GM18951 (cell line): ENCODE measurements around the gene REC8.

Source experiments
- POLR2A ChIP-seq: IDR thresholded peaks from 4 replicates; pipeline ENCODE4 v1.6.1; 2011; ENCODE audit warnings: mild to moderate bottlenecking; ENCODE audit not compliant: insufficient read length, insufficient read depth; ENCODE audit errors: extremely low read depth
- in situ Hi-C: fragments of 300-500 bp; cut with MboI; formaldehyde crosslinking; loops from one replicate; pipeline ENCODE4 v1.12.0; 2022; ENCODE audit warnings: low sequenced_read_pairs, mixed read lengths, inconsistent platforms; ENCODE audit not compliant: unreplicated experiment

REC8 gene

DNA sequence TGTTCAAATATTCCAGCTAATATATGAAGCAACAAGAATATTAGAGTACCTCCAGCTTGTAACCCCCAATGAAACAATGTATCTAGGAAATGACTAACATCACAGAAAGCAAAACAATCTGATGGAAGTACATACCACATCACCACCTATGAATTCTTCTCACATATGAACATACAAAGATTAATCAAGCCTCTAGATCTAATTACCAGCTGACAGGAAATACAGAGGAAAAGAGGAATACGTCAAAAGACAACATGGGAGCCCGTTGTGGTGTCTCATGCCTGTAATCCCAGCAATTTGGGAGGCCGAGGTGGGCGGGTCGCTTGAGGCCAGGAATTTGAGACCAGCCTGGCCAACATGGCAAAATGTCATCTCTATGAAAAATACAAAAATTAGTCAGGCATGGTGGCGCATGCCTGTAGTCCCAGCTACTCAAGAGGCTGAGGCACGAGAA, 52.8 kb downstream of the REC8 start:
- in situ Hi-C loops = no loop called here
- TF ChIP-seq POLR2A = no peak

DNA sequence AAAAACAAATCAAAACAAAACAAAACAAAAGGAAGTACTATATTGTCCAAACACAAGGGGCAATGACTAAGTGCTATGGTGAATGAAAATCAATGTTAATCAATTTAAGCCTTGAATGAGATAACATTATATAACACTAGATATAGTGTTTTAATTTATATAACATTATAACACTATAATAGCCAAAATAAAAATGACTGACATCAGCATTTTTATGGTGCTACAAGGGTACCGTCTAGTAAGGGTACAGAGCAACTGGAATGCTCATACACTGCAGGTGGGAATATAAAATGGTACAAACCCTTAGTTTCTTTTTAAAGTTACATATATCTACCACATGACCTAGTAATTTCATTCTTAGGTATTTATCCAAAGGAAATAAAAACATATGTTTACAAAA, 54.6 kb downstream of the REC8 start:
- in situ Hi-C loops = no loop called here
- TF ChIP-seq POLR2A = no peak

DNA sequence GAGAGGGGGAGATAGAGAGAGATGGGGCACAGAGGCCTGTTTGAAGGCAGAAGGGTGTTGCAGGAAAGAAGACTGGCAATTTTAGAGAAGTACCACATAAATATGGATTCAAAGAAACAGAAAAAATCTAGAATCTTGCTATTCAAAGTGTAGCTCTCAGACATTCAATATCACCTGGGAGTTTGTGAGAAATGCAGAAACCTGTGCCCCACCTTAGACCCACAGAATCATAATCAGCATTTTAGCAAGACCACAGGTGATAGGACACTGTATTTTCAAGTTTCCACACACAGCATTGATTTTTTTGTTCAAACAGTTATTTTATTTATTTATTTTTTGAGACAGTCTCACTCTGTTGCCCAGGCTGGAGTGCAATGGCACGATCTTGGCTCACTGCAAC, 57.0 kb downstream of the REC8 start:
- in situ Hi-C loops = no loop called here
- TF ChIP-seq POLR2A = no peak
